Renal pelvis (tissue), 4 donors: ENCODE results near the gene LARP4B. TPM values are rescaled to one million over a fixed set of nuclear protein-coding genes. Genes with fewer than 3 reads are reported as not detected.

Experiments
- DNase-seq: peaks from one replicate; pipeline ENCODE4 v3.0.0-alpha.2; 2013
- polyA plus RNA-seq, 3 donors: library from polyadenylated mRNA; unstranded; fragments of 120-200 nt; gene quantifications; one replicate each; pipeline ENCODE4 v1.2.1, GENCODE V29; 2013; ENCODE audit not compliant: insufficient read length in 3 of 3

LARP4B gene
- polyA plus RNA-seq, 3 donors, result 41.9 to 56.3 (median 52.6) TPM

DNA sequence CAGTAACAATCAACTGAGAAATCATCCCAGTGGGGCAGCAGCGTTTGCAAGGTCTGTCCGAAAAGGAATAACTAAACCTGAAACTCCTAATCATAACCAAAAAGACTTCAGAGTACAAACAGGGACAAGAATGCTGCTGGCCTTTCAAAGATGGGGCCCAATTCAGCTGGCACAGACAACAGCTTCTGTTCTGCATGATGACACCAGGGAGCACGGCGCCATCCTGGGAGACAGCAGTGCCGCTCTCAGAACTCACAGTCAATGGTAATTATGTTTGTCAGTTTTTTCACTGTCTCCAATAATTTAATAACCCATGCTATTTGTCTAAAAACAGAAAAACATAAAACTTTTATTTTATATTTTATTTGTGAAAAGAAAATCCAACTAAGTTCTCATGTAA is 90.0 kb downstream of the LARP4B start:
- DNase-seq, result no peak

DNA sequence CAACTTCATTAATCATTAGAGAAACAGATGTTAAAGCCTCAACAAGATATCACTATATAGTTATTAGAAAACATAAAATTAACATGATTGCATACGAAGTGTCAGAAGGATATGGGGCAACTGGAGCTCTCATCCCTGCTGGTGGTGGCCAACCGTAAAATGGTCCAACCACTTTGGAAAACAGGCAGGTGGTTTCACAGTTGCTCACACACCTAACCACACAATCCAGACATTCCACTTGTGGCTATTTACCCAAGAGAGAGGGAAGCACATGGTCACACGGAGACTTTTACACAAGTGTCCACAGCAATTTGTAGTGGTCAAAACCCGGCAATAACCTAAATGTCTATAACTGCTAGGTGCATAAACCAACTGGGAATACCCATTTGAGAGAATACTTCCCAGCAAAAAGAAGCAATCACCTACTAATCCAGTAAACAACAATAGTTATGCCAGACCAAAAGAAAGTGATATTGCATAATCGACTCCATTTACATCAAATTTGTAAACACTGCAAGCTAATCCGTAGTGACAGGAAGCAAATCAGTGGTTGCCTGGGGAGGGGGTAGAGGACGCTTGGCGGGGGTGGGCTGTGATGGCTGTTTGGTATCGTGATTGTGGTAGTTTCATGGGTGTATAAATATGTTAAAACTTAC is 91.8 kb downstream of the LARP4B start:
- no peak for DNase-seq

DNA sequence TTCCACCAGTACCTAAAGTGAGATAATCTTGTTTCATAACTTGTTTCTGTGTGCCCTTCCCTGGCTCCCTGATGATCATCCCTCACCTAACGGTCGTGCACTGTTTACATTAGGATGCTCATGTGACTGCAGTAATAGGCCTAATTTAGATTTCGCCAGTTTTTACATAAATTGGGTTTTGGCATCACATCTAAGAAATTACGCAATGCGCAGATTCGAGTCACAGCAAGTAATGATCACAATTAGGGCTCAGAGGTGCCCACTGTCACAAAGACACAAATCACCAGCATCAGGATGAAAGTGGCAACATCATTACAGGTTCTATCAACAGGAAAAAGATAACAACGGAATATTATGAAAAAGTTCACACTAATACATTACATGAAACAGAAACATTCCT is 94.7 kb downstream of the LARP4B start:
- no peak for DNase-seq

DNA sequence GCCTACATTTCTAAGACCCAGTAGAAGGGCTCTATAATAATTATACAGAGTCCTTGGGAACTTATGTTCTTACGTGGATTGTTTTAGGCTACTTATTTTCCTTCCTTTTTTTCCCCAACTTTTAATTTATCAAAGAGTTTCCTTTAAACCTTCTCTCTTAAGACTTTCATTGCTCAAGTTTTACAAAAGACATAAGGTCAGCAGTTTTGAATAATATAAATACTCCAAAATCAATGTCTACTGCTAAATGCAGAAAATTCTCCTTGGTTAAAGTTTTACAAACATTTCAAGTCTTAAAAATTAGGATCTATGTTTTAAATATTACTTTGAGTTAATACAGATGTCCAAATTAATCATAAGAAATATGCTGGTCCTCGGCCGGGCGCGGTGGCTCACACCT is 97.0 kb downstream of the LARP4B start:
- no peak for DNase-seq

DNA sequence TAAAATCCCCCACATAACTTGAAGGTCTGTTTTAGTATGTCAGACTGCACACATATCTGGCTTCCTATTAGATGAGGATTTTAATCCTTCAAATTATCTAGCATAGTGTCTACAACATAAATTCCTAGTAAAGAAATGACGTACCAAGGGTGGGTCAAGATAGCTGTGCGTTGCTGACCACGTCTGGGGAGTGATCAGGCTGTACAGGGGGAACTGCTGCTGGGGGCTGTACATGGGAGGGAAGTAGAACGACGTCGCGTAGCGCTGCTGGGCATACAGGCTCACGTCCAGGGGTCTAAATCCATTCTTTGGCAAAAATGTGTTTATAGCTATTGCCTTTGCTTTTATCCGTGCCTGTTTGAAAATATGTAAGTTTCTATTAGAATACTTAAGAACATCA is 102.3 kb downstream of the LARP4B start:
- no peak for DNase-seq

DNA sequence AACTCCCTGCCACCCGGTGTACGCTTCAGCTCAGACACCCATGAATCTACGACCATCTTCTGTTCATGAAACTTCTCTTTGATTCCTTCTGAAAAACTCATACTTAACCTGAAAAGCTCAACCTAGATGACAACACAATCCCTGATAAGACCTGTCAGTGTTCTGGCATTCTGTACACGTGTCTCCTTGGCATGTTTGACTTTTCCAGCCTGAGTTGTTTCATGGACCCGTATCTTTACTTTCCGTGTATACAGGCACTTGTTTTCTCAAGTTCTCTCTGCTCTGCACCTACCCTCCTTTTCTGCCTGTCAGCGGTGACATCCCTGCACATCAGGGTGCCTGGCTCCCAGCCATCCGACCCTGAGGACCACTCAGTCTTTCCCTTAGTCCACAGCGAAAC is 103.3 kb downstream of the LARP4B start:
- no peak for DNase-seq

DNA sequence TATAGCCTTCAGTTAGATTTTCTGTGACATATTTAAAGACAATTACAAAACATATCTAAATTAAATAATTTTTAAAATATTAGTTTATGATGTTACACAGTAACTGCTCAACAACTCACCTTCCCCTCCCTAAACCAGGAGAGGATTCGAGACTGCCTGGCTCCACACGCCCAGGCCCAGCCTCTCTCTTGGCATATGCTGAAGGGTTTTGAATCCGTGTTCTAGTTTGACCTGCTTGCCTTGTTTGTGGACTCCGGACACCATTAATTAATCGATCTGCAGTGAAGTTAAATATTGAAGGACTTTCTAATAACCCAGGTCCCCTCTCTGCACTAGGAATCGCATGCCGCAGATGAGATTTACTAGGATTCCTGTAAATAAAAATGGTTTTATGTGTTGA is 106.6 kb downstream of the LARP4B start:
- no peak for DNase-seq

DNA sequence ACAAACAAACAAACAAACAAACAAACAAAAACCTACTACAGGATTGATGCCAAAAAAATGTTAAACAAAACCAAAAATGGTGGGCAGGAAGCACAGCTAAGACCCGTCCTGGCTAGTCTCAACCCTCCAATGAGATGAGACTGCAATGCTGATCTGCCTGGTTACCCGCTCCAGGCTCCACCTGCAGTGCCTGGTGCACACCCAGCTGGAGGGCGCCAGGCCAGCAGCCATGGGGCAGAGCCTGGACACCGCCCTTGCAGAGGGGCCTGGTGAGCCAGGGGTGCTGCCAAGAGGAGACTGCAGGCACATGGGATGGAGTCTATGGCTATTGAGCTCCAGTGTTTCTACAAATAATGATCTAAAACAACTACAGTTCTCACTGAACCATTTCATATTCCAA is 107.0 kb downstream of the LARP4B start:
- no peak for DNase-seq

DNA sequence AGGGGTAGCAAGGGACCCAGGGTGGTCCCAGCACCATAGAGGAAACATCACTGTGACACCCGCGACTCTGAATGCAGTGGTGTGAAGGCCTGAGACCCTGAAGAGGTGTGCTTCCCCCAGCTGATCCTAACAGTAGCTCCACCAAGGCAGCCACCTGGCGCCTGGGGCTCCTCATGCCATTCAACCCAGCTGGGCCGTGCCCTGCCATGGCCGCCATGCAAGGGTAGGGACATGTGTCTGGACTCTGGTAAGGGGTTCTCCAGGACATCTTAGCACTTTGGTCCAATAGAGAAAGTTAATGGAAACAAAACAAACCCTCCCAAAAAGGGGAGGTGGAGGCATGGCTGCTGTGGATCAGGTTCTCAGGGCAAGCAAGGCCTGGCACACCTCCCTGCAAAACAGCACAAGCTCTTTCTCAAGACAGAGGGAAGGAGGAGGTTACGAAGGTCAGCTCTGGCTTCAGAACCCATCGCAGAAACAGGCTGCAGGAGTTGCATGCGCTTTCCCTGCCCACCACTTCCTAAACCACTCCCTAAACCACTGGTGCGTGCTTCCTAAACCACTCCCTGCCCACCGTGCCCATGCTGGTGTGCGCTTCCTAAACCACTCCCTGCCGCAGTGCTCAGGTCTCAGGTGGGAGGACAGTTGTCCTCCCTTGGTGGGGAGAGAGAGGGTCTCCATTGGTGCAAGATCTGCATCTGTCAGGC is 108.7 kb downstream of the LARP4B start:
- no peak for DNase-seq

DNA sequence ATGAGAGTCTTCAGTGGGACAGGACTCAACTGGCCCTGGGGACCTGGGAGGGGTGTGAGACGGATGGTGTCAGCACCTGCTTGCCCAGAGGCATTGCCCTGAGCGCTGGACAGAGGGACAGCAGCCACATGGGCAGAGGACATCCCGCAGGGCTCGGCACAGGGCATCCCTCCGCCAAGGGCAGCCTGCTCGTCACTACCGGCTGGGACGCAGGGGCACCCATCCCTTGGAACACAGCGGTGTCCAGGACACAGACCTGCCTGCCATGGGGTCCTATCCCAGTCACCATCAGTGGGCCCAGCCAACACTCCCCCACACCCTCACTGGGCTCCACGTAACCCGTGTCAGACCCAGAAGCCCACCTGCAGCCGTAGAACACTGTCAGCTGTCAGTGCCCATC is 109.3 kb downstream of the LARP4B start:
- DNase-seq, result no peak

DNA sequence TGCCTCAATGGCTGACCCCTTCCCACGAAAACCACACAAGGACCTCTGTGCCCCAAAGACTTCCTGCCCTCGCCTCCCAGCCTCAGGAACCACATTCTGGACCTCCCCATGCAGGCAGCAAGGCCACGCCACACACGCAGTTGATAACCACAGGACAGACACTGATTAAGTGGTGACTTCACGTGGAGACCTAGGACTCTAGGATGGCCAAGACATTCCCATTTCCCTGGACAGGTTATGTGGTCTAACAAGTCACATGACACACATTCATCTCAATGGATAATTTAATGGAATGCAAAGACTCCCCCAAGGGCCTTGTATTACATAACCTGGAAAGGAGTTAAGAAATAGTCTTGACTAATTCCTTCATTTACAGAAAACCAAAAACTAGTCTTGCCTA is 110.2 kb downstream of the LARP4B start:
- DNase-seq, result no peak

DNA sequence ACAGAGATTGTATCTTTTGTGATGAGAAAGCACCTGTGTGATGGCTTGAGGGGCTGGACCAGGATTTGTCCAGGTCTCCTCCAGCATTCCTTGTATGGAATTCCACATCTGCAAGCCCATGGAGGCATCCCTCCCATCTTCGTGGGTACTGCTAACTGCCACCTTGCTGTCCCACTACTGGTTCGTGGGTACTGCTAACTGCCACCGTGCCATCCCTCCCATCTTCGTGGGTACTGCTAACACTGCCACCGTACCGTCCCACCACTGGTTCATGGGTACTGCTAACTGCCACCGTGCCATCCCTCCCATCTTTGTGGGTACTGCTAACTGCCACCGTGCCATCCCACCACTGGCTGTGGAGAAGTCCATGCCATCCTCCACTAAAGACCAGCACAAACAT is 111.7 kb downstream of the LARP4B start:
- DNase-seq, result no peak

DNA sequence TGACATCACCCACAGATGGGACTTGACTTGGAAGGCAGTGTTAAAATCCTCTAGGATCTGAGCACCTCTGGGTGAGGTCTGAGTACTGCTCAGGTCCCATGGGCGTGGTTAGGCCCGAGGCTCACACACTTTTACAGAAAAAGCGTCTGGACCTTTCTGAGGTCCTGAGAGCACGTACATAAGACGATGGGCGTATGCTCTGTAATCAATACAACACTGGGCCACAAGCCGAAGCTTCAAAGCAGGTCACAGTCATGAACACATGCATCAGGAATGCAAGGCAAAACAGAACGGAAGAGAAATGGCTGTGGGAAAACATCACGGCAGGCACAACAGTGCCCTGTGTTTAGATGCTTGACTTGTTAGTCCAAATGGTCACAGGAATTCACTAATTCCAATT is 112.2 kb downstream of the LARP4B start:
- no peak for DNase-seq

DNA sequence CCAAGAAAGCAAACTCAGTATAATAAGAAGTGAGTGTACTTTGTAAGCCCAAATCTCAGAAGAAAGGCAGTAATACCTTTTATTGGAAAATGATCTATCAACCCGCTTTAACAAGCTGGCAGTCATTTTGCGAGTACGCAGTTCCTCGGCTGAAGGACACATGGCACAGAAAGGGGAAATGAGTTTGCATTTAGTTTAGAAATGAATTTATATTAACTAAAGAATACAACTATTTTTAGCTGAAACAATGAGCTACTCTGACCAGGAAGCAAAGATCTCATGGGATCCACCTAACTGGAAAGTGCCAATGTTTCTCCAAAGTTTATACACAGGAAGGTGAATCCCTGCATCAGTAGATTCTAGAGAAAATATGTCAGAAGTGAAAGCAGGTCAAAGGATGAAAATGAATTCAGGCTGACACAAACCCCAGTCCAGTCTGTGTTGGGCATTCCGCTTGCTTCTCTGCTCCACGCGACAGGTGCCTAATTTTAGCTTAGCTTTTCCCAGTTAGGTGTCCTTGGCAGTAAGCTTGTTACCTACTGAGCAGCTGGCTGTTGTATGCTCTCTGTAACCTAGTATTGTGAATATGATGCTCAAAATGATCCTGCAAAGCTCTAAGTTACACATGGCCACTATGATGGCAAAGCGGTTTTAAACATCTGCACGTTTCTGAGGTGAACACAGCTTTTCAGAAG is 112.8 kb downstream of the LARP4B start:
- no peak for DNase-seq

DNA sequence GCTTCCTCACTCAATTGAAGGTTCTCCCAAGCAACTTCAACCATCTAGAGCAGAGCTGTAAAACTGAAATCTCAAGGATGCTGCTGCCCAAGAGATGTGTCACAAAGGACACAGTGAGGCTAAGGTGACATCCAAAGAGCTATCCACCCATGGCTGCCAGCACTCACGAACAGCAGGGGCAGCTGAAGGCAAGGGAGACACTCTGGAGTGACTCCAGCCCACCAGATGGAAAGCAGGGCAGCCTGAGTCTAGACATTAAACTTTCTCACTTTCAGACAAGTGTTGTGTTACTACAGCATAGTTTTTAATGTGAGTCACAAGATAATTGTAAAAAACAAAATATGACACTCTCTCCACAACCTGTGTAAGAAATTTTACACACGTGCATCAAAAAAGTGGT is 113.5 kb downstream of the LARP4B start:
- DNase-seq, result no peak

DNA sequence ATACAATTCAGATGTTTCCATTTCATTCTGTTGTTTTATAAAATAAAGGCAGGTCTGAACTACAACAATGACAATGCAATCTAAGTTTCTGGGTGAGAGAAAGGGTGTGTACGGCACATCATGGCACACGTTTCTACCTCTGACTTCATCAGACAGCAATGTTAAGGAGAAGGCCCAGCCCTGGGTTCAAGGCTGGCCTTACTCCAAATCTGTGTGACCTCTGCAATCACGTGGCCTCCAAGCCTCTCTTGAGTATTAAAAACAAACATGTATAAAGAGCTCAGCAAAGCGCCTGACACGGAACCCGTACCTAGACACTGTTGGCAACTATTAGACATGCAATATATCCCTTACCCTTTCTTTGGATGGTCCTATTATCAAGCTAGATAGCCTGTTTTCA is 114.1 kb downstream of the LARP4B start:
- no peak for DNase-seq

DNA sequence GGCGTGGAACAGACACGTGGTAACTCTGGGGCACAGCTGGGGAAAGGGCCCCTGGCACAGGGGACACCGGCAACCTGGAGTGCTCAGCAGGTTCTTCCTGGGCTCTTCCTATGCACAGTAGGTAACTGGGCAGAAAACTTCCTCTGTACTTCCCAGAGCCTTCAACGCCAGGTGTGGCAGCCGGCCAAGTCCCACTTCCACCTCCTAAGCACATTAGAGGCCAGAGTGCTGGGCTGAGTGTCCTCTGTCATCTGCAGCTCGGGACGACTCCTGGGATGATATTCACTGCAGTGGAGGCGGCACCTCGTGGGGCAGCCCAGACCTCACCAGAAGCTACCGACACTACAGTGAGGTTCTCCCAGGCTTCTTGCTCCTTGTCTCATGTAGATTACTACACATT is 114.5 kb downstream of the LARP4B start:
- DNase-seq, result no peak

DNA sequence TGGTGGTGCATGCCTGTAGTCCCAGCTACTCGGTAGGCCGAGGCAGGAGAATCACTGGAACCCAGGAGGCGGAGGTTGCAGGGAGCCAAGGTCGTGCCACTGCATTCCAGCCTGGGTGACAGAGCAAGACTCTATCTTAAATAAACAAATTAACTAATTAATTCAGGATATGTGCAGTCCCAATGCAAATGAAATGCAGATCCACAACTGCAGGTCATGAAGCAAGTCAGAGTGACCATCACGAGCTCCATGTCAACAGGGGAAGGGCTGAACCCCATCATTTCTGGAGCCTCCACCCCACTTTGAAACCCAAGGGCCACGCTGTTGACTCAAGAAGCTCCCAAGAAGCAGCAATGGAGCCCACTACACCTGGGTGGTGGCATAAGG is 115.4 kb downstream of the LARP4B start:
- DNase-seq, result no peak

DNA sequence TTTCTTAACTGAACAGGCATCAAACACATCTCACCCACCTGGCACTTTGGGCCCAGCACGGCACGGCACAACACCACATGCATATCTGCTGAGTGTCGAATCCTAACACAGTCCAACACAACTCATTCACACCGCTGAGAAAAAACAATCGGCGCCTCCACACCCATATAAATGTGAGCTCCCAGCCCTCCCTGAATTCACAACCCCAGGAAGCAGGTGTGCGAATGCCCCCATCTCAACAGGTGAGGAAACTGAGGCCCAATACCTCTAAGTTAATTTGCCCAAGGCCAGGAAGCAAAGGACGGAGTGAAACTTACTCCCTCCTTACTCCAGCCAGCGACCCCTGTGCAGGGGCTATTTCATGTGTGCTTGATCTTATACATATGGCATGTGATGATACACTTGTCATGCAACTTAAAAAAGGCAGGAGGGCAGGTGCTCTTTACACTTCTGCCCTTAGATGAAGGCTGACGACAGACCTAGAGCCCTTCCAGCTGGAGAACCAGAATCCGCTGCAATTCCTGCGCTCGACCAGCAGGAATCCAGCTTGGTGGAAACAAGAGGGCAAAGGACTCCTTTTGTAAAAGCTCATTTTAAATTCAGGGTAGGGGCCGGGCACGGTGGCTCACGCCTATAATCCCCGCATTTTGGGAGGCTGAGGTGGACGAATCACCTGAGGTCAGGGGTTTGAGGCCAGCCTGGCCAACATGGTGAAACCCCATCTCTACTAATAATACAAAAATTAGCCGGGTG is 116.0 kb downstream of the LARP4B start:
- no peak for DNase-seq

DNA sequence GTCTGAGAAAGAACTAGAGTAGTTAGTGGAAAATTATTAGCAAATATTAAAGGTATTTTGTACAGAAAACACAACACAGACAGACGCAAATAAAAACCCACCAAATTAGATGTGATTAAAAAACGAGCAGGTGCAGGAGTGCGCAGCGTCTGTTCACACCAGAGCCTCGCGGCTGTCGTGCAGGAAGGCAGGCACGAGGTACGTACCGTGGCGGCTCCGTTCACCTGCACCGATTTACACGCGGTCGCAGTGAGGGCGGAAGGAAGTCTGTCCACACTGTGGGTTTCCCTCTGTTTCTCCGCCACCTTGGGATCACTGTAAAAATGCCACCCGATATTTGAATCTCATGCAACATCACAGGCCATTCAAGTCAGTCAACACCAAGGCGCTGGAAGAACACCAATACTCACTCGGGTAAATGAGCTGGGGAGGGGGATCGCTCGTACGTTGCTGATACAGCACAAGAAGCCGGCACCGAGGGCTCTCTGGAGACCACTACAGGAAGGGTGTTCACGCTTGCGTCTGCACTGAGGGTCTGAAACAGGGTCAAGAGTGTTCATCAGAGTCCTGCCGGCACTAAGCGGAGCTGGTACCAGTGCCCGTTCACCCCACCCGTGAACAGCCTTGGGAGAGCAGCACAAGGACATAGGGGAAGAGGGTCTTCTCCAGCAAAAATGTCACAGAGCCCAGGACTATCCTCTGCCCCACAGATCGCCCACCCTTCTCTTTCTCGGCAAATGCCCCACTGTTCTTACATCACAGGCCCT is 116.8 kb downstream of the LARP4B start:
- DNase-seq, result no peak

DNA sequence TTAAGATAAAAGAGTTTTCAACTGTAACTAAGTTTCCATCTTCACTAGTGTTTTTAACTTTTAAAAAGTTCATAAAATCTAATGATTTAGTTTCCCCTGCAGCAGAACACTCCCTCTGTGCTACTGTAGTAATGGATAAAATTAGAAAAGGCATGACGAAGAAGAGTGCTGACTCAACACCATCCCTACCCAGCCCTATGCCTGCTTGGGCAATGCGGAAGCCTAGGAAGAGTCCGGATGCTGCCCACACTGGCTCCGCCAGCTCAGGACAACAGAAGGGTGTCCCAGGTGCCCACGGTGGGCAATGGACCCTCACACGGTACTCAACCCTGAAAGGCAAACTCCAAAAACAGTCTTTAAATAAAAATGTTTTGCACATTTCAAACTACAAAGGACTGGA is 118.2 kb downstream of the LARP4B start:
- DNase-seq, result no peak

DNA sequence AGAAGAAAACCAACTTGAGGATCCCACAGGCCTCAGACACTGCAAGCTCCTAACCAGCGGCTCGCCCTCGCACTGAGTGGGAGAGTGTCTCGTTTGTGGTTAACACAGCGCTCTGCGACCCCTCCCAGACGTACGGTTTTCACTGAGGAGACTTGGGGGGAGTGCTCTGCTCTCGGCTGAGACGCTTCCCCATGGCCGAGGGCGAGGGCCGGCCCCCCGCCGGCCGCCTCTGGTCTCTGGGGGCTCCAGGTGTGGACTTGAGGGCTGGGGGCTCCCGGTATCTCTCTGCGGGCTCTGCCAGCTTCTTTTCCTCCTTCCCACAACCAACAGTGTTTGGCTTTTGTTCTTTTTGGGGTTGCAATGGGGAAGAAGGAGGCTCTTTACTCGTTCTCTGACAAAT is 118.7 kb downstream of the LARP4B start:
- no peak for DNase-seq
